ENCODE measurements around the gene MNDA.

Gene MNDA

GRCh38 chr1:158830904-158831507, at the start of gene MNDA:
MNDA (plus strand) TSS chr1:158831351; CDS start chr1:158842154, 10,803 bp downstream.
- no peak for DNase-seq (ENCODE audit: low read depth in 2 of 2)

- DNase-seq (ENCODE audit: low read depth in 2 of 2), result no peak
These were observed 37.5 kb upstream of the MNDA start for GRCh38 chr1:158793604-158794003.

- no peak for DNase-seq (ENCODE audit: low read depth in 2 of 2)
These were observed 36.9 kb upstream of the MNDA start for GRCh38 chr1:158794247-158794646.

- no peak for DNase-seq (ENCODE audit: low read depth in 2 of 2)
These were observed 32.6 kb upstream of the MNDA start for GRCh38 chr1:158798531-158798930.

GRCh38 chr1:158799689-158800088, 31.5 kb upstream of the MNDA start:
- no peak for DNase-seq (ENCODE audit: low read depth in 2 of 2)

GRCh38 chr1:158800526-158800925, 30.6 kb upstream of the MNDA start:
- DNase-seq (ENCODE audit: low read depth in 2 of 2), result no peak

- no peak for DNase-seq (ENCODE audit: low read depth in 2 of 2)
These were observed 29.8 kb upstream of the MNDA start for GRCh38 chr1:158801396-158801795.

GRCh38 chr1:158803678-158804077, 27.5 kb upstream of the MNDA start:
- no peak for DNase-seq (ENCODE audit: low read depth in 2 of 2)

GRCh38 chr1:158806916-158807536, 24.1 kb upstream of the MNDA start:
- no peak for DNase-seq (ENCODE audit: low read depth in 2 of 2)

GRCh38 chr1:158809256-158809655, 21.9 kb upstream of the MNDA start:
- DNase-seq (ENCODE audit: low read depth in 2 of 2), result no peak

GRCh38 chr1:158809862-158810261, 21.3 kb upstream of the MNDA start:
- no peak for DNase-seq (ENCODE audit: low read depth in 2 of 2)

- DNase-seq (ENCODE audit: low read depth in 2 of 2), result no peak
These were observed 20.8 kb upstream of the MNDA start for GRCh38 chr1:158810311-158810710.

- DNase-seq (ENCODE audit: low read depth in 2 of 2), result no peak
These were observed 18.8 kb upstream of the MNDA start for GRCh38 chr1:158812336-158812735.

GRCh38 chr1:158813164-158813563, 18.0 kb upstream of the MNDA start:
- no peak for DNase-seq (ENCODE audit: low read depth in 2 of 2)

GRCh38 chr1:158814970-158815369, 16.2 kb upstream of the MNDA start:
- no peak for DNase-seq (ENCODE audit: low read depth in 2 of 2)

GRCh38 chr1:158818560-158818959, 12.6 kb upstream of the MNDA start:
- DNase-seq (ENCODE audit: low read depth in 2 of 2), result no peak

GRCh38 chr1:158818975-158819431, 12.1 kb upstream of the MNDA start:
- no peak for DNase-seq (ENCODE audit: low read depth in 2 of 2)

GRCh38 chr1:158819461-158820443, 11.4 kb upstream of the MNDA start:
- no peak for DNase-seq (ENCODE audit: low read depth in 2 of 2)

- no peak for DNase-seq (ENCODE audit: low read depth in 2 of 2)
These were observed 9.4 kb upstream of the MNDA start for GRCh38 chr1:158821723-158822122.

GRCh38 chr1:158830074-158830677, 975 bp upstream of the MNDA start:
- no peak for DNase-seq (ENCODE audit: low read depth in 2 of 2)

GRCh38 chr1:158833264-158833663, 2.1 kb downstream of the MNDA start:
- DNase-seq (ENCODE audit: low read depth in 2 of 2), result no peak

GRCh38 chr1:158836038-158836437, 4.9 kb downstream of the MNDA start:
- DNase-seq (ENCODE audit: low read depth in 2 of 2), result no peak

All from stimulated activated CD8-positive, alpha-beta memory T cell treated with anti-CD3 and anti-CD28 coated beads, Interleukin-2, amount 100 ng/mL, for 48 hours (primary cell).